ENCODE measurements around the gene IL5.
A peak's percentile ranks its signal among the peaks of the same experiment; 100 is the strongest.

Gene IL5

DNA sequence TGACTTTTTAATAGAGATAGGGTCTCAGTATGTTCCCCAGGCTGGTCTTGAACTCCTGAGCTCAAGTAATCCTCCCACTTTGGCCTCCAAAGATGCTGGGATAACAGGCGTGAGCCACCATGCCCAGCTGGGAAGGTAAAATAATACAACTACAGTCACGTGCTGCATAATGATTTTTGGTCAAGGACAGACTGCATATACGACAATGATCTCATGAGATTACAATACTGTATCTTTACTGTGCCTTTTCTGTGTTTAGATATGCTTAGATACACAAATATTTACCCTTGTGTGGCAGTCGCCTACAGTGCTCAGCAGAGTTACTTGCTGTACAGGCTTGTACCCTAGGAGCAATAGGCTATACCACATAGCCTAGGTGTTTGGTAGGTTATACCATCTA, 38.6 kb downstream of the IL5 start:
- Histone ChIP-seq H3K4me2 (ENCODE audit: low read length) (no peak overlapping the region), H3K36me3 (ENCODE audit: insufficient read depth, low read length) (no peaks in the 10 kb centered on the region), H3K9ac (ENCODE audit: low read depth, low read length) (no peak overlapping the region), H3K4me3 (ENCODE audit: low read length) (no peak overlapping the region), H3K4me1 (ENCODE audit: control insufficient read depth, insufficient read depth, low read length) (peaks cover 11% of the 10 kb centered on the region), H3K27me3 (ENCODE audit: control insufficient read depth, insufficient read depth, low read length) (no peaks in the 10 kb centered on the region), H3K9me3 (replicated peaks; ENCODE audit: low read length) (no peaks in the 10 kb centered on the region)

DNA sequence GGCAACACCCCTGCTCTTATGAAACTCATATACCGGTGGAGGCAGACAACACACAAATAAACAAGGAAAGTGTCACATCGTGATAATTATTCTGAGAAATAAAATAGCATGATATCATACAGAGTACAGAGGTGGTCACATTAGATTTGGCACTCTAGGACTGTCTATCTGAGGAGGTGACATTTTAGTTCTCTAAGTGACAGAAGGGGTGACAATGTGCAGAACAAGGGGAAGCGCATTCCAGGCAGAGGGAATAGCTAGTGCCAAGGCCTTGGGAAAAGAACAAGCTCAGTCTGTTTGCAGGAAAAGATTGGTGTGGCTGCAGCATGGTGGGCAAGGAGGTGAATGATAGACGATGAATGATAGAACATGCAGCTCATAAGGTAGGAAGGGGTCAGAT, 40.1 kb downstream of the IL5 start:
- no peak overlapping the region for H3K9ac ChIP-seq (ENCODE audit: low read depth, low read length)
- no peak overlapping the region for H3K4me3 ChIP-seq (ENCODE audit: low read length)
- peaks cover 18% of the 10 kb centered on the region for H3K4me1 ChIP-seq (ENCODE audit: control insufficient read depth, insufficient read depth, low read length)
- no peaks in the 10 kb centered on the region for H3K27me3 ChIP-seq (ENCODE audit: control insufficient read depth, insufficient read depth, low read length)
- H3K36me3 ChIP-seq (ENCODE audit: insufficient read depth, low read length): no peaks in the 10 kb centered on the region
- no peaks in the 10 kb centered on the region for H3K9me3 ChIP-seq (replicated peaks; ENCODE audit: low read length)
- H3K4me2 ChIP-seq (ENCODE audit: low read length): no peak overlapping the region

DNA sequence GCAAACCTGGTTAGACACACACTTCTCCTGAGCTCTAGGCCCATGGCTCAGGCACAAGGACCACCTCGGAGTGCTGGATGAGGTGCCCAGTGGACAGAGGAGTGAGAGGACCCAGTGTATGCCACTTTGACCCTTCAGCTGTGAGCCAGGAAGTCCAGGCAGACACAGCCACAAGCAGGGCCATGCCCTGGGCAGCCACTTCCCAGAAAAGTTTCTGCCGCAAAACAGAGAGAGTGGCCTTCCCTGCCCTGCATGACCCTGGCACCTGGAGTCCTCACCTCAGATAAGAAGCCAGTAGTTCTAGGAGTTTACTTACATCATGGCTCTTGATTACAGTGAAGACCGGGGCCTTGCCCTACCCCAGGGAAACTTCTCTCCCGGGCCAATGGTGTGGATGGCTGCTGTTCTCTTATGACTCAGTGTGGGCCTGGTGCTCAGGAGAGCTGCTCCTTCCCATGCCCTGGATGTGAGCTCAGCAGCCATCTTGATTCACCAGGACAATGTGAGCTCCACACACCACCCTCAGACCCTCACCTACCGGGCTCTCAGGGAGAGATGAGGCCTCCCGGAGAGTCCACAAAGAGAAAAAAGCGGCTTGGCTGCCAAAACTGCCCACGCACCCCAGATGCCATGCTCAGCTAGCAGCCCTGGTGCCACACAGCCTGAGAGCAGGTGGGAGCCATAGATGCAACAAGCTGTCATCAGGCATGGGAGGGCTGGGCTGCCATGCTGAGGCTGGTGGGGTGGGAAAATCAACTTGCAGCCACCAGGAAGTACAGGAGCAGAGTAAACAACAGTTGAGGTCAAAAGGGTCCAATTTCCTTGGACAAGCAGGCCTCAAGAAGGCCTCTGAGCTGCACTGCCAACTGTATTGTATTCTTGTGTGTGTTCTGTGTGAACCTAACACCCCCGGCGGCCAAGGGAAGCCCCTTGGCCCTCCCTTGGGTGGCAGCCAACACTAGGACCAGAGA, 41.1 kb downstream of the IL5 start:
- peaks cover 28% of the 10 kb centered on the region for H3K4me1 ChIP-seq (ENCODE audit: control insufficient read depth, insufficient read depth, low read length)
- H3K4me2 ChIP-seq (ENCODE audit: low read length): no peak overlapping the region
- no peak overlapping the region for H3K4me3 ChIP-seq (ENCODE audit: low read length)
- H3K9ac ChIP-seq (ENCODE audit: low read depth, low read length): no peak overlapping the region
- H3K9me3 ChIP-seq (replicated peaks; ENCODE audit: low read length): no peaks in the 10 kb centered on the region
- H3K27me3 ChIP-seq (ENCODE audit: control insufficient read depth, insufficient read depth, low read length): no peaks in the 10 kb centered on the region
- H3K36me3 ChIP-seq (ENCODE audit: insufficient read depth, low read length): no peaks in the 10 kb centered on the region

DNA sequence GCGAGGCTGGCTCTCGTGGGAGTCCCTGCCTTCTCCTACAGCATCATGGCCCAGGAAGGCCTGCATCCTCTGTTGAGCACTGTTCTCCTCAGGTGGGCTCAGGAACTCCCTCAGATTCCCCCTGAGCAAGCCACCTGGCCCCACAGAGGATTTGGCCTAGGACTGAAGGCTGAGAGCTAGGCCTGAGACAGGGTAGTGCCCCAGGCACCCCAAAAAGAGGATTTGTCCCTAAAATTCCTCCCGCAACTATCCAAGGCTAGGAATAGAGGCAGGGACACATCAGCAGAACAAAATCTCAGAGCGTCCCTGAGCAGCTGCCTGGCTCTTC, 41.7 kb downstream of the IL5 start:
- Histone ChIP-seq H3K9ac (ENCODE audit: low read depth, low read length) (no peak overlapping the region), H3K36me3 (ENCODE audit: insufficient read depth, low read length) (no peaks in the 10 kb centered on the region), H3K4me1 (ENCODE audit: control insufficient read depth, insufficient read depth, low read length) (peaks cover 32% of the 10 kb centered on the region), H3K4me3 (ENCODE audit: low read length) (no peak overlapping the region), H3K4me2 (ENCODE audit: low read length) (no peak overlapping the region), H3K27me3 (ENCODE audit: control insufficient read depth, insufficient read depth, low read length) (no peaks in the 10 kb centered on the region), H3K9me3 (replicated peaks; ENCODE audit: low read length) (no peaks in the 10 kb centered on the region)

GRCh38 chr5:132500931-132501628, 42.2 kb downstream of the IL5 start:
- Histone ChIP-seq H3K9me3 (replicated peaks; ENCODE audit: low read length) (no peaks in the 10 kb centered on the region), H3K4me3 (ENCODE audit: low read length) (no peak overlapping the region), H3K36me3 (ENCODE audit: insufficient read depth, low read length) (no peaks in the 10 kb centered on the region), H3K27me3 (ENCODE audit: control insufficient read depth, insufficient read depth, low read length) (no peaks in the 10 kb centered on the region), H3K4me1 (ENCODE audit: control insufficient read depth, insufficient read depth, low read length) (peaks cover 32% of the 10 kb centered on the region), H3K9ac (ENCODE audit: low read depth, low read length) (no peak overlapping the region), H3K4me2 (ENCODE audit: low read length) (no peak overlapping the region)

DNA sequence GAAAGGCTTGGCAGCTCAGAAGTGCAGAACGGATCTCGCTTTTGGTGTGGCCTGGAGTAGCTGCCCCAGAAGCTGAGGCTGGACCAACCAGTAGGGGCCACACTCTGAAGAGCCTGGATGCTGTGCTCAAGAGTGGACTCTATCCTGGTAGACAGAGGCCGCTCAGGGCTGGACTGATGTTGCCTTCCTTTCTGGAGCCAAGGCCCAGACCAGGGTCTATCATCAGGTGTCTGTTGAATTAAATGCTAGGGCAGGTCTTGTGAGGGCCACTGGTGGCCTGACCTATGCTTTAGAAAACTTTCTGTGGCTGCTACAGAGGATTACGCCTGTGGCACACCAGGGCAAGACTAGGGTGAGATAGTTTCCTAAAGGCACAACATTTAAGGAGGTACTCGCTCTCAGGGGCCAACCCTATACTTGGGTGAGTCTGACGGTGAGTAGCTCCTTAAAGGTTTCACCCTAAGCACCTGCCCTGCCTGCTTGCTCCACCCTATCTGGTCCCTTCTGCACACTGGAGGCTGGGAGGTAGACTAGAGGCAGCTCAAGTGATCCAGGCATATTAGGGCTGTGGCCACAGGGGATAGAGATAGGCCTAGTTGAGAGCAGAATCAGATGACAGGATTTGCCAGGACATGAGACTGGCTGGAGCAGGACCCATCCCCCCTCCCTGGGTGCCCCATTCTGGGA, 42.9 kb downstream of the IL5 start:
- Histone ChIP-seq H3K4me1 (ENCODE audit: control insufficient read depth, insufficient read depth, low read length) (peaks cover 33% of the 10 kb centered on the region), H3K4me3 (ENCODE audit: low read length) (no peak overlapping the region), H3K9me3 (replicated peaks; ENCODE audit: low read length) (no peaks in the 10 kb centered on the region), H3K9ac (ENCODE audit: low read depth, low read length) (no peak overlapping the region), H3K27me3 (ENCODE audit: control insufficient read depth, insufficient read depth, low read length) (no peaks in the 10 kb centered on the region), H3K36me3 (ENCODE audit: insufficient read depth, low read length) (no peaks in the 10 kb centered on the region), H3K4me2 (ENCODE audit: low read length) (no peak overlapping the region)

DNA sequence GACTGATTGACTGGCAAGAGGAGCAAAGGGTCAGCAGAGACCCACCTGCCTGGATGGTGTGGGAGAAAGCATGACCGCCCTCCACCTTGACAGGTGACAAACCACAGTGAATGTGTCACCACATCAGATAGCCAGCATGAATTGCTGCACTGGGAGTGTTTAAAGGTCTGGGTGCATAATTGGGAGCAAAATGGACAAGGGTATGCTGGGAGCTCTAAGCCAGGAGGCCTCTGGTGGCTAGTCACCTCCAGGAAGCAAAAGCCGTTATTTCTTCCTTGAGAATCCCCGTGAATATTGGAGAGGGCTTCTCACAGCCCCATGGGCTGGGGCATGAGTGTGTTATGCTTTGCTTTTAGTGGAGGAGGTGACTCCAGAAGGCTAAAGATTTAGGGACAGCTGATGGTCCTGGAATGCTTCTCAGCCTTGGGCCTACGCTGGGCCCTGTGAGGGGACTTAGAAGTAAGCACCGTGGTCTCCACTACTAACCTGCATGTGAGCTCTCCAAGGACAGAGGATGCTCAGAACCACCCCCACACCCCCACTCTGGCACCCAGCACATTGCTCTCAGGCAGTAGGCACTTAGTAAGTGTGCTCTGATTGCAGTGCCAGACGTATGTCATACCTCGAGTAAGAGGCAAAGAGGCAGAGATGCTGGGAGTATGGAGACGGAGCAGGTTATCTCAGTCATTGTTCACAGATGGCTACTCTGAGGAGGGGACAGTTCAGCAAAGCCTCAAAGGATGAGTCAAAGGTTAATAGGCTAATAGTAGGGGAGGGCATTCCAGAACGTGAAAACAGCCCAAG, 43.7 kb downstream of the IL5 start:
- no peaks in the 10 kb centered on the region for H3K9me3 ChIP-seq (replicated peaks; ENCODE audit: low read length)
- no peak overlapping the region for H3K4me2 ChIP-seq (ENCODE audit: low read length)
- no peak overlapping the region for H3K4me3 ChIP-seq (ENCODE audit: low read length)
- peaks cover 37% of the 10 kb centered on the region for H3K4me1 ChIP-seq (ENCODE audit: control insufficient read depth, insufficient read depth, low read length)
- no peaks in the 10 kb centered on the region for H3K27me3 ChIP-seq (ENCODE audit: control insufficient read depth, insufficient read depth, low read length)
- no peak overlapping the region for H3K9ac ChIP-seq (ENCODE audit: low read depth, low read length)
- H3K36me3 ChIP-seq (ENCODE audit: insufficient read depth, low read length): no peaks in the 10 kb centered on the region

DNA sequence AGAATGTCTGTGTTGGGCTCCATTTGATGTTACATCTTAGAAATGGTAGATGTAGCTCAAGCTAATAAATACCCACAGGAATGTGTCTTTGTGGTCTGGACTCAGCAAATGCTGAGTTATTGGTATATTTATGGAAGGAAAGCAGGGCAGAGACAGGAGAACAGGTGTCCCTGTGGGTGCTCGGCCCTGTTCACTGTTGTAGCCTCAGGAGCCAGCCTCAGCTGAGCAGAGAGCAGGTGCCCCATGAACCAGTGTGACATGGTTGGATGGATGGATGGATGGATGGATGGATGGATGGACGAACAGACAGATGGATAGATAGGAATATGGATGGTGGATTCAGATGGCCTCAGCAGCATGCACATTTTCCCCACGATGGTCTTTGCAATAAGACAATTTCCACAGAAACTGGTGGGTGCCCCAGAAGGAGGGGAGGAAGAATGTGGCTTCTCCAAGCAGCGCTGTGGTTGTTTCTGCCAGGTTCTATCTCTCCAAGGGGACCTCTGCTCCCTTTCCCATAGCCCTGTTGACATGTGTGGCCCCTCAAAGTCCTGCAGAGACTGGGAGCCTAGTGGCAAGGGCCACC, 44.5 kb downstream of the IL5 start:
- Histone ChIP-seq H3K36me3 (ENCODE audit: insufficient read depth, low read length) (no peaks in the 10 kb centered on the region), H3K4me1 (ENCODE audit: control insufficient read depth, insufficient read depth, low read length) (peaks cover 37% of the 10 kb centered on the region), H3K9me3 (replicated peaks; ENCODE audit: low read length) (no peaks in the 10 kb centered on the region), H3K4me3 (ENCODE audit: low read length) (no peak overlapping the region), H3K4me2 (ENCODE audit: low read length) (peak overlapping the region; percentile 95), H3K9ac (ENCODE audit: low read depth, low read length) (no peak overlapping the region), H3K27me3 (ENCODE audit: control insufficient read depth, insufficient read depth, low read length) (no peaks in the 10 kb centered on the region)

DNA sequence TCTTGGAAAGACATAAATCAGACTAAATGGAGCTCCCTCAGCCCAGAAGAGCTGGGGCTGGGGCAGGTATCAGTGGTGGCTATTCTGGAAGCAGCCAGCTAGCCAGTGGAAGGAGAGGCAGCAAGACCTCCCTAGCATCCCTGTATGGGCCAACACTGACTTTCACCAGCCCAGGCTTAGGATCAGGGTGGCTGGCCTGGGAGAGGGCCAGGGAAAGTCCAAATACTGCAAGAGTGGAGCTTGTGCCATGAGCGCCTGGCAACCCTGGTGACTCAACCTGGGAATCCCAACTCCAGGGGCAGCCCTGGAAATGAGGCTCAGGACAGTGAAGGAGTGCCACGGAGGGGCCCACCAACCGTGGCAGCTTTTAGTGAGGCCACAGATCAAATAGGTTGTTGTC, 45.2 kb downstream of the IL5 start:
- no peaks in the 10 kb centered on the region for H3K27me3 ChIP-seq (ENCODE audit: control insufficient read depth, insufficient read depth, low read length)
- peak overlapping the region; percentile 43 for H3K4me3 ChIP-seq (ENCODE audit: low read length)
- peaks cover 37% of the 10 kb centered on the region for H3K4me1 ChIP-seq (ENCODE audit: control insufficient read depth, insufficient read depth, low read length)
- peak overlapping the region; percentile 95 for H3K4me2 ChIP-seq (ENCODE audit: low read length)
- H3K36me3 ChIP-seq (ENCODE audit: insufficient read depth, low read length): no peaks in the 10 kb centered on the region
- peak overlapping the region; percentile 28 for H3K9ac ChIP-seq (ENCODE audit: low read depth, low read length)
- no peaks in the 10 kb centered on the region for H3K9me3 ChIP-seq (replicated peaks; ENCODE audit: low read length)

DNA sequence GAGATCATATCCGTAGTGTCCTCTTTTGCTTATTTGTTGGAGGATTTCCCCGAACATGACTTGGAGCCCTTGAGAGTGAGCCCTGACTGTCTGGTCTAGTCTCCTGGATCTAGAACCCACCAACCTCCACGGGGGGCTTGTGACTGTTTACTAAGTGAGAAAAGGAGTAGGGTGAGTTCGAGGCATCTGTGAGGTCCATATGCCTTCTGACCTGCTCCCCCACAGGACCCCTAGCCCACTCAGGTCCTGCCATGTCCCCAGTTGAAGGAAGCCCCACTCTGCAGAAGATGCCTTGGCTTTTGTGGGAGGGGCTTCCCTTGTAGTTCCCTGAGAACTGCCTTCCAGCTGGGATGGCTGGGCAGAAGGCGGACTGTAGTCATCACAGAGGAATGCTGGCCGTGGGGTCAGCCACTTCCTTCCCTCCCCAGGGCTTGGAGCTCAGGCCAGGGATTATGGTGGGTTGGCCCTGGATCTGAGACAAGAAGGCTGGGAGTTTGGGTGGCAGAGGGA, 45.8 kb downstream of the IL5 start:
- Histone ChIP-seq H3K9me3 (replicated peaks; ENCODE audit: low read length) (no peaks in the 10 kb centered on the region), H3K4me2 (ENCODE audit: low read length) (peak overlapping the region; percentile 95), H3K4me3 (ENCODE audit: low read length) (peak overlapping the region; percentile 78), H3K27me3 (ENCODE audit: control insufficient read depth, insufficient read depth, low read length) (no peaks in the 10 kb centered on the region), H3K4me1 (ENCODE audit: control insufficient read depth, insufficient read depth, low read length) (peaks cover 37% of the 10 kb centered on the region), H3K36me3 (ENCODE audit: insufficient read depth, low read length) (no peaks in the 10 kb centered on the region), H3K9ac (ENCODE audit: low read depth, low read length) (peak overlapping the region; percentile 79)

Data from skeletal muscle satellite cell (primary cell).